Liver (tissue), 9 donors: ENCODE results near the gene MS4A6A. TPM values are rescaled to one million over a fixed set of nuclear protein-coding genes. Genes with fewer than 3 reads are reported as not detected.
"Not testable (repeated sequence)": the region's sequence is repeated elsewhere in the genome, so short reads cannot be mapped to it uniquely, and the experiment has no call there.

Source experiments
- DNase-seq: peaks from one replicate; pipeline ENCODE4 v3.0.0-alpha.2; 2017; ENCODE audit warnings: low spot score
- H3K27ac ChIP-seq, 2 donors: one replicate each; pipeline ENCODE4 v1.7.0; 2013; ENCODE audit warnings: inconsistent platforms in 2 of 2, low read length in 2 of 2, control low read depth in 1 of 2, low read depth in 1 of 2, mild to moderate bottlenecking in 1 of 2
- H3K27me3 ChIP-seq, 4 donors: one replicate each; pipeline versions ENCODE4 v1.6.1 to v1.7.0; 2013; ENCODE audit warnings: low read length in 3 of 4, inconsistent platforms in 1 of 4, mild to moderate bottlenecking in 1 of 4, moderate library complexity in 1 of 4; ENCODE audit not compliant: control insufficient read depth in 4 of 4, insufficient read depth in 4 of 4
- H3K36me3 ChIP-seq, 4 donors: one replicate each; pipeline versions ENCODE4 v1.6.1 to v1.7.0; 2013; ENCODE audit warnings: low read length in 3 of 4, mild to moderate bottlenecking in 3 of 4, low read depth in 1 of 4, moderate library complexity in 1 of 4; ENCODE audit not compliant: control insufficient read depth in 4 of 4, insufficient read depth in 3 of 4
- H3K4me1 ChIP-seq, 4 donors: one replicate each; pipeline versions ENCODE4 v1.6.1 to v1.7.0; 2013; ENCODE audit warnings: low read length in 3 of 4, mild to moderate bottlenecking in 3 of 4, moderate library complexity in 1 of 4; ENCODE audit not compliant: control insufficient read depth in 4 of 4, insufficient read depth in 4 of 4
- H3K4me3 ChIP-seq, 3 donors: one replicate each; pipeline versions ENCODE4 v1.6.1 to v1.7.0; 2013; ENCODE audit warnings: low read length in 3 of 3, control low read depth in 1 of 3, low read depth in 1 of 3, mild to moderate bottlenecking in 1 of 3
- H3K9ac ChIP-seq, 2 donors: one replicate each; pipeline ENCODE4 v1.7.0; 2013; ENCODE audit warnings: low read length in 2 of 2, mild to moderate bottlenecking in 2 of 2, moderate library complexity in 2 of 2, control low read depth in 1 of 2, low read depth in 1 of 2
- H3K9me3 ChIP-seq, 4 donors: one replicate each; pipeline versions ENCODE4 v1.6.1 to v1.7.0; 2013; ENCODE audit warnings: low read length in 3 of 4; ENCODE audit not compliant: control insufficient read depth in 4 of 4
- EGR1 ChIP-seq, 2 donors: IDR thresholded peaks; 2 replicates each; pipeline ENCODE4 v1.6.1; 2016 to 2018; ENCODE audit warnings: antibody characterized with exemption in 2 of 2, low read depth in 2 of 2
- FOXA2 ChIP-seq: IDR thresholded peaks from 2 replicates; pipeline ENCODE4 v1.6.1; 2016; ENCODE audit warnings: antibody characterized with exemption
- GABPA ChIP-seq, 2 donors: IDR thresholded peaks in 1 of 2; conservative IDR thresholded peaks in 1 of 2; 2 replicates each; pipeline ENCODE4 v1.6.1; 2016; ENCODE audit warnings: antibody characterized with exemption in 2 of 2, mild to moderate bottlenecking in 1 of 2, moderate library complexity in 1 of 2
- HNF4A ChIP-seq, 2 donors: conservative IDR thresholded peaks; 2 replicates each; pipeline ENCODE4 v1.6.1; 2016; ENCODE audit warnings: antibody characterized with exemption in 2 of 2, mild to moderate bottlenecking in 2 of 2
- HNF4G ChIP-seq: IDR thresholded peaks from 2 replicates; pipeline ENCODE4 v1.6.1; 2016; ENCODE audit warnings: antibody characterized with exemption
- JUND ChIP-seq, 2 donors: IDR thresholded peaks; 2 replicates each; pipeline ENCODE4 v1.6.1; 2016; ENCODE audit warnings: antibody characterized with exemption in 2 of 2
- MAX ChIP-seq: IDR thresholded peaks from 2 replicates; pipeline ENCODE4 v1.6.1; 2016; ENCODE audit warnings: antibody characterized with exemption
- NR2F2 ChIP-seq: IDR thresholded peaks from 2 replicates; pipeline ENCODE4 v1.6.1; 2016; ENCODE audit warnings: antibody characterized with exemption
- RAD21 ChIP-seq, 2 donors: IDR thresholded peaks; 2 replicates each; pipeline ENCODE4 v1.6.1; 2016; ENCODE audit warnings: antibody characterized with exemption in 2 of 2, mild to moderate bottlenecking in 2 of 2
- REST ChIP-seq: IDR thresholded peaks from 2 replicates; pipeline ENCODE4 v1.6.1; 2016; ENCODE audit warnings: antibody characterized with exemption, mild to moderate bottlenecking
- TAF1 ChIP-seq: conservative IDR thresholded peaks from 2 replicates; pipeline ENCODE4 v1.6.1; 2016; ENCODE audit warnings: antibody characterized with exemption, mild to moderate bottlenecking
- YY1 ChIP-seq: IDR thresholded peaks from 2 replicates; pipeline ENCODE4 v1.6.1; 2016; ENCODE audit warnings: antibody characterized with exemption, mild to moderate bottlenecking
- WGBS: extraction: QIAGEN DNeasy Blood & Tissue Kit; methylation state at CpG from one replicate; pipeline ENCODE4 v1.1.7; 2013; 5-methylcytosine and 5-hydroxymethylcytosine counted together
- polyA plus RNA-seq, 2 donors: library from polyadenylated mRNA; stranded (reverse) in 1 of 2; unstranded in 1 of 2; fragments of 200-250 nt in 1 of 2; fragments of >200 nt in 1 of 2; fragmentation: Nextera tagmentation in 1 of 2; extraction: Ambion mirVana in 1 of 2; gene quantifications; one replicate each; pipeline versions ENCODE4 v1.2.1 to v1.2.3, GENCODE V29; 2013 to 2015
- total RNA-seq, 2 donors: library from RNA; depleted of rRNA; stranded (reverse); fragments of >200 nt; gene quantifications; one replicate each; pipeline ENCODE4 v1.2.3, GENCODE V29; 2014
- TF ChIP-seq, protein P1 (sequence below): IDR thresholded peaks from 2 replicates; pipeline ENCODE4 v1.6.1; 2016; ENCODE audit warnings: antibody characterized with exemption
- TF ChIP-seq, protein P2 (sequence below): fragments of 150-350 bp; IDR thresholded peaks from 2 replicates; pipeline ENCODE4 v1.5.1; 2017; ENCODE audit warnings: improper control_type of control experiment, low read depth, low read length; ENCODE audit not compliant: missing input control
- donor health status: healthy.
- donor health status: healthy.
- donor health status: healthy.
- donor health status: healthy.
- donor health status: healthy.

The MS4A6A gene
- total and polyA plus RNA-seq, 4 donors = 64.6 to 117 (median 99.4) TPM

- H3K9ac ChIP-seq, H3K36me3 ChIP-seq, H3K9me3 ChIP-seq, H3K4me1 ChIP-seq, DNase-seq, H3K27me3 ChIP-seq, H3K4me3 ChIP-seq, H3K27ac ChIP-seq: not testable (repeated sequence)
- WGBS = 96% methylated on average over 4 of the region's 4 CpGs
Observed at GRCh38 chr11:60128866-60129265, 54.0 kb downstream of the MS4A6A start.

DNA sequence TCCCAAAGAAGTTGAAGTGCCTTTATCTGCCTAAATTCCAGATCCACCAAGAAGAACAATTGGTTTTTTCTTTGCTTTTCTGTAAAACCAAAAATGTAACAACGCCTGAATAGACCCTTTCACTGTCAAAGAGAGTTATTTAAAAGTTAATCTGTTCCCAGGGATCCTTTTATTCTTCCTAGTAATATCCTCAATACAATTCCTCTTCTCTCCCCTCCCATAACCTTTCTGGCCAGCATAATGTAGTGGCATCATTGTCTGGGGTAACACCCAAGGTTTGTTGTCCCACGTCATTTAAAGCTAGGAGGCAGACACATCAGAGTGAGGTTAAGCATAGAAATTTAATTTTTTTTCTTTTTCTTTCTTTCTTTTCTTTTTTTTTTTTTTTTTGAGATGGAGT lies 54.5 kb downstream of the MS4A6A start:
- Histone ChIP-seq H3K4me3 (no peak overlapping the region), H3K36me3 (no peaks in the 10 kb centered on the region)
- WGBS = 97% methylated on average over 2 of the region's 2 CpGs

GRCh38 chr11:60127311-60127811 lies 55.5 kb downstream of the MS4A6A start:
- 69% methylated on average over 3 of the region's 3 CpGs for WGBS
- Histone ChIP-seq H3K9ac (no peak overlapping the region), H3K4me1 (no peaks in the 10 kb centered on the region), H3K27me3 (no peaks in the 10 kb centered on the region), H3K4me3 (no peak overlapping the region), H3K27ac (no peak overlapping the region), H3K9me3 (no peaks in the 10 kb centered on the region), H3K36me3 (no peaks in the 10 kb centered on the region)
- no peak for DNase-seq
- TF ChIP-seq, protein P1, sequence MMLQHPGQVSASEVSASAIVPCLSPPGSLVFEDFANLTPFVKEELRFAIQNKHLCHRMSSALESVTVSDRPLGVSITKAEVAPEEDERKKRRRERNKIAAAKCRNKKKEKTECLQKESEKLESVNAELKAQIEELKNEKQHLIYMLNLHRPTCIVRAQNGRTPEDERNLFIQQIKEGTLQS = no peak
- TF ChIP-seq YY1 = no peak
- TF ChIP-seq NR2F2 = no peak
- no peak for TF ChIP-seq HNF4G
- no peak for TF ChIP-seq MAX
- TF ChIP-seq, protein P2, sequence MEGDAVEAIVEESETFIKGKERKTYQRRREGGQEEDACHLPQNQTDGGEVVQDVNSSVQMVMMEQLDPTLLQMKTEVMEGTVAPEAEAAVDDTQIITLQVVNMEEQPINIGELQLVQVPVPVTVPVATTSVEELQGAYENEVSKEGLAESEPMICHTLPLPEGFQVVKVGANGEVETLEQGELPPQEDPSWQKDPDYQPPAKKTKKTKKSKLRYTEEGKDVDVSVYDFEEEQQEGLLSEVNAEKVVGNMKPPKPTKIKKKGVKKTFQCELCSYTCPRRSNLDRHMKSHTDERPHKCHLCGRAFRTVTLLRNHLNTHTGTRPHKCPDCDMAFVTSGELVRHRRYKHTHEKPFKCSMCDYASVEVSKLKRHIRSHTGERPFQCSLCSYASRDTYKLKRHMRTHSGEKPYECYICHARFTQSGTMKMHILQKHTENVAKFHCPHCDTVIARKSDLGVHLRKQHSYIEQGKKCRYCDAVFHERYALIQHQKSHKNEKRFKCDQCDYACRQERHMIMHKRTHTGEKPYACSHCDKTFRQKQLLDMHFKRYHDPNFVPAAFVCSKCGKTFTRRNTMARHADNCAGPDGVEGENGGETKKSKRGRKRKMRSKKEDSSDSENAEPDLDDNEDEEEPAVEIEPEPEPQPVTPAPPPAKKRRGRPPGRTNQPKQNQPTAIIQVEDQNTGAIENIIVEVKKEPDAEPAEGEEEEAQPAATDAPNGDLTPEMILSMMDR = no peak
- TF ChIP-seq FOXA2 = no peak
- TF ChIP-seq TAF1 = no peak
- no peak for TF ChIP-seq RAD21 (IDR thresholded peaks at IDR 0.05)

More for the DNA sequence above, 54.5 kb downstream of the MS4A6A start:
- no peak for DNase-seq
- no peak for TF ChIP-seq TAF1
- no peak for TF ChIP-seq HNF4G
- TF ChIP-seq HNF4A (conservative IDR thresholded peaks at IDR 0.05) = no peak
- no peak for TF ChIP-seq REST
- TF ChIP-seq GABPA (IDR thresholded peaks at IDR 0.05 in 1 of 2, conservative IDR thresholded peaks at IDR 0.05 in 1 of 2) = no peak
- TF ChIP-seq MAX = no peak
- no peak for TF ChIP-seq JUND (IDR thresholded peaks at IDR 0.05)
- TF ChIP-seq YY1 = no peak
- TF ChIP-seq EGR1 (IDR thresholded peaks at IDR 0.05; ENCODE audit: low read depth in 2 of 2) = no peak
- TF ChIP-seq, protein P1 = no peak
- Histone ChIP-seq H3K27ac (no peak overlapping the region), H3K9ac (no peak overlapping the region), H3K4me1 (no peaks in the 10 kb centered on the region), H3K9me3 (no peaks in the 10 kb centered on the region), H3K27me3 (no peaks in the 10 kb centered on the region)
